Sigmoid colon (tissue), 7 donors: ENCODE results near the gene PSMD3. TPM values are rescaled to one million over a fixed set of nuclear protein-coding genes. Genes with fewer than 3 reads are reported as not detected.
"Not testable (repeated sequence)": the region's sequence is repeated elsewhere in the genome, so short reads cannot be mapped to it uniquely, and the experiment has no call there.

Source experiments
- DNase-seq: peaks from one replicate; pipeline ENCODE4 v3.0.0-alpha.2; 2019
- H3K27ac ChIP-seq, 4 donors: fragments of 200-600 bp; sonication (generic); one replicate each; pipeline ENCODE4 v1.5.1; 2016 to 2019; ENCODE audit warnings: mild to moderate bottlenecking in 1 of 4
- H3K27me3 ChIP-seq, 3 donors: fragments of 200-600 bp; sonication (generic); one replicate each; pipeline ENCODE4 v1.5.1; 2019; ENCODE audit warnings: mild to moderate bottlenecking in 1 of 3
- H3K36me3 ChIP-seq, 4 donors: fragments of 200-600 bp; sonication (generic); one replicate each; pipeline ENCODE4 v1.5.1; 2016 to 2019
- H3K4me1 ChIP-seq, 4 donors: fragments of 200-600 bp; sonication (generic); one replicate each; pipeline ENCODE4 v1.5.1; 2017 to 2019
- H3K4me3 ChIP-seq, 4 donors: fragments of 200-600 bp; sonication (generic); one replicate each; pipeline ENCODE4 v1.5.1; 2017 to 2019; ENCODE audit warnings: mild to moderate bottlenecking in 2 of 4, moderate library complexity in 1 of 4
- H3K9me3 ChIP-seq, 4 donors: fragments of 200-600 bp in 3 of 4; sonication (generic) in 3 of 4; one replicate each; pipeline versions ENCODE4 v1.5.1 to v1.6.1; 2013 to 2019
- CTCF ChIP-seq, 4 experiments: fragments of 450-650 bp in 3 of 4; fragments of 200-600 bp in 1 of 4; IDR thresholded peaks; one replicate each; pipeline ENCODE4 v1.5.1; 2016 to 2019; ENCODE audit warnings: antibody characterized with exemption in 4 of 4, mild to moderate bottlenecking in 3 of 4, moderate library complexity in 2 of 4
- EP300 ChIP-seq, 4 donors: sonication (generic); formaldehyde crosslinking; IDR thresholded peaks; one replicate each; pipeline ENCODE4 v1.6.1; 2017; ENCODE audit warnings: antibody characterized with exemption in 4 of 4
- POLR2A ChIP-seq, 2 donors: fragments of 450-650 bp; IDR thresholded peaks; one replicate each; pipeline ENCODE4 v1.6.1; 2016; ENCODE audit warnings: antibody characterized with exemption in 2 of 2, mild to moderate bottlenecking in 2 of 2, moderate library complexity in 2 of 2
- POLR2AphosphoS5 ChIP-seq, 4 donors: sonication (generic); formaldehyde crosslinking; IDR thresholded peaks; one replicate each; pipeline ENCODE4 v1.6.1; 2017; ENCODE audit warnings: antibody characterized with exemption in 4 of 4
- WGBS, 2 donors: extraction: QIAGEN DNeasy Blood & Tissue Kit; methylation state at CpG; one replicate each; pipeline ENCODE4 v1.1.7; 2013; 5-methylcytosine and 5-hydroxymethylcytosine counted together
- intact Hi-C: fragments of 100-400 bp; cut with DNase I; formaldehyde crosslinking; loops from one replicate; pipeline ENCODE4 v1.15.1; 2023
- polyA plus RNA-seq, 3 donors: library from polyadenylated mRNA; stranded (reverse); fragments of 200-250 nt; gene quantifications; one replicate each; pipeline ENCODE4 v1.2.3, GENCODE V29; 2013
- total RNA-seq, 4 donors: library from RNA; depleted of rRNA; stranded (reverse); fragments of >200 nt; gene quantifications; one replicate each; pipeline ENCODE4 v1.1.0, GENCODE V29; 2016
- donor health status: healthy with polysubstance abuse.
- donor health status: Bipolar disorder and iron deficiency.
- donor health status: healthy.

Gene PSMD3
- total and polyA plus RNA-seq, 7 donors, result 53.2 to 112 (median 66.7) TPM

- H3K4me3 ChIP-seq, result no peak overlapping the region
- no peak for DNase-seq
- intact Hi-C loops, result no loop called here
- WGBS, 2 donors, result 81 to 88% methylated on average over 4 of the region's 4 CpGs
- peaks cover 35 to 63% (median 51%) of the 10 kb centered on the region in 4 donors for H3K36me3 ChIP-seq
- H3K4me1 ChIP-seq, result no peaks in the 10 kb centered on the region
- TF ChIP-seq POLR2AphosphoS5 (IDR thresholded peaks at IDR 0.05) (no peak), POLR2A (IDR thresholded peaks at IDR 0.05) (no peak), EP300 (IDR thresholded peaks at IDR 0.05) (no peak), CTCF (IDR thresholded peaks at IDR 0.05) (no peak)
- no peaks in the 10 kb centered on the region for H3K27me3 ChIP-seq
- H3K27ac ChIP-seq, result no peak overlapping the region
- H3K9me3 ChIP-seq, result no peaks in the 10 kb centered on the region
Measured at GRCh38 chr17:39997543-39997942, 16.9 kb downstream of the PSMD3 start.

- Histone ChIP-seq H3K27ac (no peak overlapping the region), H3K9me3 (no peaks in the 10 kb centered on the region), H3K4me1 (no peaks in the 10 kb centered on the region), H3K36me3 (peaks cover 27 to 48% (median 37%) of the 10 kb centered on the region in 4 donors), H3K4me3 (no peak overlapping the region), H3K27me3 (no peaks in the 10 kb centered on the region)
- intact Hi-C loops, result no loop called here
- DNase-seq, result no peak
- 92 to 94% methylated on average over 4 of the region's 4 CpGs for WGBS, 2 donors
- no peak for TF ChIP-seq POLR2A (IDR thresholded peaks at IDR 0.05)
- no peak for TF ChIP-seq POLR2AphosphoS5 (IDR thresholded peaks at IDR 0.05)
- no peak for TF ChIP-seq EP300 (IDR thresholded peaks at IDR 0.05)
- TF ChIP-seq CTCF (IDR thresholded peaks at IDR 0.05), result no peak
Measured at GRCh38 chr17:39999067-39999466, 18.5 kb downstream of the PSMD3 start.

- Histone ChIP-seq H3K4me3 (no peak overlapping the region), H3K9me3 (no peaks in the 10 kb centered on the region), H3K36me3 (peaks cover 16 to 37% (median 26%) of the 10 kb centered on the region in 4 donors), H3K27ac (no peak overlapping the region), H3K27me3 (no peaks in the 10 kb centered on the region), H3K4me1 (no peaks in the 10 kb centered on the region)
- TF ChIP-seq CTCF (IDR thresholded peaks at IDR 0.05) (no peak), POLR2AphosphoS5 (IDR thresholded peaks at IDR 0.05) (no peak), EP300 (IDR thresholded peaks at IDR 0.05) (no peak), POLR2A (IDR thresholded peaks at IDR 0.05) (no peak)
- WGBS, 2 donors, result 91 to 92% methylated on average over 7 of the region's 7 CpGs
- no peak for DNase-seq
- intact Hi-C loops, result no loop called here
Measured at GRCh38 chr17:40000161-40000560, 19.6 kb downstream of the PSMD3 start.

- 83 to 95% methylated on average over 8 of the region's 8 CpGs for whole genome bisulfite sequencing, 2 donors
- H3K9me3 ChIP-seq, H3K4me1 ChIP-seq, DNase-seq, H3K27ac ChIP-seq, H3K4me3 ChIP-seq, H3K27me3 ChIP-seq, intact Hi-C loops: not testable (repeated sequence)
- peaks cover 8 to 25% (median 15%) of the 10 kb centered on the region in 4 donors for H3K36me3 ChIP-seq
Measured at GRCh38 chr17:40001335-40001734, 20.7 kb downstream of the PSMD3 start.

- DNase-seq, result no peak
- intact Hi-C loops, result no loop called here
- Histone ChIP-seq H3K27me3 (no peaks in the 10 kb centered on the region), H3K36me3 (no peaks in the 10 kb centered on the region), H3K4me3 (no peak overlapping the region), H3K9me3 (no peaks in the 10 kb centered on the region), H3K4me1 (no peaks in the 10 kb centered on the region), H3K27ac (no peak overlapping the region)
- WGBS, 2 donors, result 89 to 93% methylated on average over 9 of the region's 9 CpGs
- TF ChIP-seq POLR2A (IDR thresholded peaks at IDR 0.05) (no peak), EP300 (IDR thresholded peaks at IDR 0.05) (no peak), CTCF (IDR thresholded peaks at IDR 0.05) (no peak), POLR2AphosphoS5 (IDR thresholded peaks at IDR 0.05) (no peak)
Measured at GRCh38 chr17:40004072-40004471, 23.5 kb downstream of the PSMD3 start.
